Measurements from ENCODE around the gene NHLRC4. TPM values are rescaled to one million over a fixed set of nuclear protein-coding genes. Genes with fewer than 3 reads are reported as not detected.

NHLRC4 gene
- total and polyA plus RNA-seq, 2 of the 8 experiments (the other 6 are each of a cell fraction or from before 2014, with no cell fraction given): 0.60 to 0.76 TPM

- Histone ChIP-seq H3K56ac (replicated peaks; ENCODE audit: insufficient read length, low read depth, low read length) (no peak overlapping the region), H3K4me3 (ENCODE audit: extremely low read depth in 1 of 4, insufficient read depth in 2 of 4, low read depth in 3 of 4, low read length in 4 of 4) (no peak overlapping the region), H3K4me2 (ENCODE audit: insufficient read depth in 1 of 2, low read depth in 2 of 2, low read length in 2 of 2) (no peak overlapping the region), H2BK120ac (replicated peaks; ENCODE audit: low read depth, low read length) (no peak overlapping the region), H3K14ac (ENCODE audit: insufficient read length) (no peak overlapping the region), H3K4ac (replicated peaks; ENCODE audit: insufficient read length, low read depth, low read length) (no peak overlapping the region), H3K9ac (replicated peaks in 1 of 4; ENCODE audit: extremely low read depth in 1 of 4, low read depth in 3 of 4, low read length in 3 of 4) (no peak overlapping the region), H4K91ac (replicated peaks; ENCODE audit: insufficient read length, low read length) (no peak overlapping the region), H2BK20ac (ENCODE audit: low read length) (no peak overlapping the region), H3K36me3 (ENCODE audit: control insufficient read depth in 2 of 4, insufficient read depth in 4 of 4, low read length in 3 of 4) (peaks cover 0 to 4% (median 1%) of the 10 kb centered on the region in 4 experiments; a peak in 3 of 8 replicates), H4K8ac (ENCODE audit: extremely low read depth, insufficient read depth, low read length) (no peak overlapping the region), H3K79me2 (ENCODE audit: control insufficient read depth in 1 of 2, insufficient read depth in 2 of 2, low read length in 2 of 2) (peaks cover 0 to 7% of the 10 kb centered on the region in 2 experiments; a peak in 1 of 4 replicates), H2BK12ac (ENCODE audit: low read depth, low read length) (no peak overlapping the region), H2AFZ (ENCODE audit: low read length) (no peak overlapping the region), H3K23me2 (ENCODE audit: low read depth, low read length) (peaks cover 7% of the 10 kb centered on the region; the same call in 1 of the 2 replicates), H4K20me1 (replicated peaks in 1 of 2; ENCODE audit: control insufficient read depth in 1 of 2, insufficient read depth in 2 of 2, low read length in 2 of 2) (peaks cover 4 to 14% of the 10 kb centered on the region in 2 experiments), H3K27ac (ENCODE audit: low read depth, low read length) (no peak overlapping the region), H2BK5ac (ENCODE audit: low read depth, low read length) (no peak overlapping the region), H3K27me3 (replicated peaks in 1 of 4; ENCODE audit: control insufficient read depth in 3 of 4, extremely low read depth in 1 of 4, insufficient read depth in 3 of 4, low read length in 3 of 4) (no peaks in the 10 kb centered on the region), H2AK5ac (ENCODE audit: low read depth, low read length) (no peak overlapping the region), H3K4me1 (replicated peaks in 1 of 4; ENCODE audit: control insufficient read depth in 3 of 4, insufficient read depth in 4 of 4, low read length in 3 of 4) (peaks cover 0 to 12% (median 7%) of the 10 kb centered on the region in 4 experiments; a peak in 5 of 7 replicates), H3K79me1 (ENCODE audit: low read depth, low read length) (no peaks in the 10 kb centered on the region), H3K18ac (ENCODE audit: extremely low read depth, low read length) (no peak overlapping the region), H3K23ac (ENCODE audit: insufficient read length) (no peak overlapping the region), H4K5ac (ENCODE audit: insufficient read length, low read depth, low read length) (no peak overlapping the region), H3K9me3 (ENCODE audit: insufficient read depth in 2 of 2, low read depth in 1 of 2, low read length in 1 of 2) (no peaks in the 10 kb centered on the region), H2BK15ac (ENCODE audit: low read length) (no peak overlapping the region)
- ChIA-PET CTCF (ENCODE audit: partially characterized antibody) (interaction anchor here (1.2 to 1.6 kb wide), 6 partner anchors 9 to 71 kb away, joined by 3 to 6 read pairs (median 4); no protein-coding TSS in a partner anchor), POLR2A (ENCODE audit: partially characterized antibody) (interaction anchor here (0.6 to 1.6 kb wide), 9 partner anchors 17 to 200 kb away, joined by 3 to 6 read pairs (median 3); partner anchors contain the start of genes NME4 and PIGQ)
- no peak for FAIRE-seq
- no peak for TF ChIP-seq JUND (IDR thresholded peaks at IDR 0.05; ENCODE audit: low read length)
- 93% methylated on average over 22 of the region's 23 CpGs; no CpG with 5 or more reads in 1 of the 2 experiments for WGBS, 2 experiments (ENCODE audit: extremely low coverage in 1 of 2, insufficient coverage in 1 of 2, insufficient read length in 1 of 2, insufficient replicate concordance in 2 of 2, low coverage in 1 of 2, low lambda C conversion rate in 2 of 2, missing lambda C conversion rate in 1 of 2)
- no peak for DNase-seq (ENCODE audit: low read depth in 1 of 2, low spot score in 2 of 2)
Measured at GRCh38 chr16:522320-523096, 44.3 kb upstream of the NHLRC4 start.

Data from H1 (cell line).